Neural cell (in vitro differentiated cells): ENCODE measurements around the gene THYN1.

Experiments used
- CTCF ChIP-seq: fragments of 450-650 bp; IDR thresholded peaks from 2 replicates; pipeline ENCODE4 v1.5.1; 2014; ENCODE audit warnings: antibody characterized with exemption, mild to moderate bottlenecking, moderate library complexity; ENCODE audit not compliant: poor library complexity, severe bottlenecking
- EP300 ChIP-seq: fragments of 450-650 bp; conservative IDR thresholded peaks from 2 replicates; pipeline ENCODE4 v1.6.1; 2014; ENCODE audit warnings: antibody characterized with exemption, mild to moderate bottlenecking, moderate library complexity; ENCODE audit not compliant: poor library complexity, severe bottlenecking
- EZH2 ChIP-seq: fragments of 200-600, 300-800 bp; shearing (Covaris generic), sonication (generic); IDR thresholded peaks from 2 replicates; pipeline ENCODE4 v1.6.1; 2014; ENCODE audit warnings: antibody characterized with exemption, low read length, borderline replicate concordance, mild to moderate bottlenecking; ENCODE audit not compliant: insufficient read depth, poor library complexity, severe bottlenecking
- MXI1 ChIP-seq: fragments of 450-650 bp; conservative IDR thresholded peaks from 2 replicates; pipeline ENCODE4 v1.6.1; 2014; ENCODE audit warnings: antibody characterized with exemption, mild to moderate bottlenecking; ENCODE audit not compliant: poor library complexity, severe bottlenecking
- POLR2AphosphoS5 ChIP-seq: IDR thresholded peaks from 2 replicates; pipeline ENCODE4 v1.6.1; 2012
- RAD21 ChIP-seq: fragments of 450-650 bp; conservative IDR thresholded peaks from 2 replicates; pipeline ENCODE4 v1.6.1; 2014; ENCODE audit warnings: antibody characterized with exemption, mild to moderate bottlenecking, moderate library complexity
- REST ChIP-seq: IDR thresholded peaks from 2 replicates; pipeline ENCODE4 v1.6.1; 2012; ENCODE audit warnings: borderline replicate concordance
- SMC3 ChIP-seq: fragments of 450-650 bp; conservative IDR thresholded peaks from 2 replicates; pipeline ENCODE4 v1.6.1; 2014; ENCODE audit warnings: antibody characterized with exemption, mild to moderate bottlenecking, moderate library complexity; ENCODE audit not compliant: poor library complexity
- TAF1 ChIP-seq: IDR thresholded peaks from 2 replicates; pipeline ENCODE4 v1.6.1; 2012; ENCODE audit warnings: low read depth

- peak; percentile 57 for TF ChIP-seq RAD21
- peak; percentile 53 for TF ChIP-seq CTCF
- TF ChIP-seq SMC3, result peak; percentile 52
- peak; percentile 73 for TF ChIP-seq POLR2AphosphoS5
- TF ChIP-seq REST, result peak; percentile 39
- no peak for TF ChIP-seq EZH2
- peak; percentile 60 for TF ChIP-seq EP300
- TF ChIP-seq MXI1, result peak; percentile 83
- peak; percentile 23 for TF ChIP-seq TAF1
Measured at GRCh38 chr11:134253188-134253993, at the start of gene THYN1, which contains the start of gene ACAD8.
